Ishikawa (cell line): ENCODE measurements around the gene ASB6.

Experiments used
- CEBPB ChIP-seq: IDR thresholded peaks from 2 replicates; pipeline ENCODE4 v1.6.1; 2012
- FOXM1 ChIP-seq: IDR thresholded peaks from 2 replicates; pipeline ENCODE4 v1.6.1; 2012; ENCODE audit warnings: low read depth, borderline replicate concordance
- MAX ChIP-seq: IDR thresholded peaks from 2 replicates; pipeline ENCODE4 v1.6.1; 2012
- RAD21 ChIP-seq: IDR thresholded peaks from 2 replicates; pipeline ENCODE4 v1.6.1; 2012; ENCODE audit warnings: low read depth
- REST ChIP-seq: IDR thresholded peaks from 2 replicates; pipeline ENCODE4 v1.6.1; 2012; ENCODE audit warnings: low read depth, mild to moderate bottlenecking
- TAF1 ChIP-seq: IDR thresholded peaks from 2 replicates; pipeline ENCODE4 v1.6.1; 2012; ENCODE audit warnings: low read depth, mild to moderate bottlenecking
- YY1 ChIP-seq: IDR thresholded peaks from 2 replicates; pipeline ENCODE4 v1.6.1; 2012; ENCODE audit warnings: low read depth
- ZBTB7A ChIP-seq: IDR thresholded peaks from 2 replicates; pipeline ENCODE4 v1.6.1; 2012; ENCODE audit warnings: low read depth

- no peak for TF ChIP-seq RAD21
- no peak for TF ChIP-seq REST
- no peak for TF ChIP-seq YY1
- no peak for TF ChIP-seq FOXM1
- TF ChIP-seq CEBPB: no peak
- no peak for TF ChIP-seq ZBTB7A
- TF ChIP-seq TAF1: no peak
- TF ChIP-seq MAX: no peak
Observed at GRCh38 chr9:129629251-129629820, 12.6 kb downstream of the ASB6 start.
